ENCODE data around the gene PITPNM3.

DNA sequence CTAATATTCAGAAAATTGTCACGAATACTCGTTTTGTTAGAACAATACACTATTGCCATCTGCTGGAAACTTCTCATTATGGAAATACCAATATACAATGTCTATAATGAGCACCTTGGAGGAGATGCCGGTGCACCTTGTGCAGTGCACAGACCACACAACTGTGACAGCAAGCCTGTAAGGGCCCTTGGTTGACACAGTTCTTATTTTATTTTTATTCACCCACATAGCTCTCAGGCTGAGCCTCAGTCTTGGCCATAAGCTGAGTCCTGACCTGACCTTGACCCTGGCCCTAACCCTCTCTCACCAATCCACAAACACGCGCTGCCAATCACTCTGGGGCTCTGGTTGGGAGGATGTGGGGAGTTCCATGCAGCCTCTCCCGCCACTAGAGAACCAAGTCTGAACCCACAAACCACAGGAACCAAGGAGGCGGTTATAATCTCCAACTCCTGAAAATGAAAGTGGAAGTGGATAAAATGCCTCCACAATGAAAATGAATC is 129.0 kb downstream of the PITPNM3 start:
- TF ChIP-seq, protein P1, sequence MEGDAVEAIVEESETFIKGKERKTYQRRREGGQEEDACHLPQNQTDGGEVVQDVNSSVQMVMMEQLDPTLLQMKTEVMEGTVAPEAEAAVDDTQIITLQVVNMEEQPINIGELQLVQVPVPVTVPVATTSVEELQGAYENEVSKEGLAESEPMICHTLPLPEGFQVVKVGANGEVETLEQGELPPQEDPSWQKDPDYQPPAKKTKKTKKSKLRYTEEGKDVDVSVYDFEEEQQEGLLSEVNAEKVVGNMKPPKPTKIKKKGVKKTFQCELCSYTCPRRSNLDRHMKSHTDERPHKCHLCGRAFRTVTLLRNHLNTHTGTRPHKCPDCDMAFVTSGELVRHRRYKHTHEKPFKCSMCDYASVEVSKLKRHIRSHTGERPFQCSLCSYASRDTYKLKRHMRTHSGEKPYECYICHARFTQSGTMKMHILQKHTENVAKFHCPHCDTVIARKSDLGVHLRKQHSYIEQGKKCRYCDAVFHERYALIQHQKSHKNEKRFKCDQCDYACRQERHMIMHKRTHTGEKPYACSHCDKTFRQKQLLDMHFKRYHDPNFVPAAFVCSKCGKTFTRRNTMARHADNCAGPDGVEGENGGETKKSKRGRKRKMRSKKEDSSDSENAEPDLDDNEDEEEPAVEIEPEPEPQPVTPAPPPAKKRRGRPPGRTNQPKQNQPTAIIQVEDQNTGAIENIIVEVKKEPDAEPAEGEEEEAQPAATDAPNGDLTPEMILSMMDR (conservative IDR thresholded peaks at IDR 0.05; ENCODE audit: low read depth, low read length) = no peak
- TF ChIP-seq EZH2 (IDR thresholded peaks at IDR 0.05; ENCODE audit: borderline replicate concordance, low read depth, low read length, poor library complexity, severe bottlenecking) = no peak

All from A673 (cell line).